SU-DHL-6 (cell line): ENCODE measurements around the gene FSIP2.
A peak's percentile ranks its signal among the peaks of the same experiment; 100 is the strongest.

Source experiments
- H2AFZ ChIP-seq: fragments of 200-600 bp; sonication (generic); 2 replicates; pipeline ENCODE4 v1.6.1; 2014; ENCODE audit warnings: low read depth, mild to moderate bottlenecking, moderate library complexity, mixed read lengths, antibody characterized with exemption, low read length; ENCODE audit not compliant: severe bottlenecking
- H3F3A ChIP-seq: fragments of 200-600 bp; shearing (Covaris generic); 2 replicates; pipeline ENCODE4 v1.6.0; 2016; ENCODE audit warnings: antibody characterized with exemption, mild to moderate bottlenecking; ENCODE audit not compliant: insufficient read depth
- H3K27ac ChIP-seq: fragments of 200-600 bp; sonication (generic); 2 replicates; pipeline ENCODE4 v1.5.1; 2016; ENCODE audit warnings: low read depth, mild to moderate bottlenecking, low read length, moderate library complexity, mixed read lengths
- H3K27me3 ChIP-seq: fragments of 200-600 bp; sonication (generic), shearing (Covaris generic); 2 replicates; pipeline ENCODE4 v1.6.0; 2014; ENCODE audit warnings: mild to moderate bottlenecking, low read length
- H3K36me3 ChIP-seq: fragments of 200-600 bp; sonication (generic); 2 replicates; pipeline ENCODE4 v1.6.1; 2014; ENCODE audit warnings: mild to moderate bottlenecking, low read length, mixed read lengths
- H3K4me2 ChIP-seq: fragments of 300-600, 200-600 bp; shearing (Covaris generic), sonication (generic); 2 replicates; pipeline ENCODE4 v1.6.0; 2014; ENCODE audit warnings: low read length, low read depth, mild to moderate bottlenecking; ENCODE audit not compliant: poor library complexity, severe bottlenecking
- H3K4me3 ChIP-seq: fragments of 200-600 bp; sonication (generic); 2 replicates; pipeline ENCODE4 v1.5.1; 2014; ENCODE audit warnings: antibody characterized with exemption, low read length, mild to moderate bottlenecking, mixed read lengths; ENCODE audit not compliant: insufficient read depth, poor library complexity, severe bottlenecking
- H3K79me2 ChIP-seq: fragments of 200-600 bp; sonication (generic); 2 replicates; pipeline ENCODE4 v1.6.1; 2014; ENCODE audit warnings: mild to moderate bottlenecking, low read length, moderate library complexity; ENCODE audit not compliant: insufficient read depth
- H3K9ac ChIP-seq: fragments of 200-600 bp; sonication (generic); 2 replicates; pipeline ENCODE4 v1.7.0; 2014; ENCODE audit warnings: mild to moderate bottlenecking, low read length
- H3K9me2 ChIP-seq: fragments of 200-600 bp; sonication (generic); replicated peaks from 2 replicates; pipeline ENCODE4 v1.6.1; 2014; ENCODE audit warnings: low read length; ENCODE audit not compliant: insufficient read depth
- H3K9me3 ChIP-seq: fragments of 200-600 bp; sonication (generic); 2 replicates; pipeline ENCODE4 v1.6.1; 2014; ENCODE audit warnings: low read length, mixed read lengths; ENCODE audit not compliant: insufficient read depth
- H4K20me1 ChIP-seq: fragments of 200-600 bp; sonication (generic); 2 replicates; pipeline ENCODE4 v1.6.1; 2014; ENCODE audit warnings: low read depth, mild to moderate bottlenecking, antibody characterized with exemption, low read length, moderate library complexity, mixed read lengths
- CTCF ChIP-seq: fragments of 200-600 bp; sonication (generic); IDR thresholded peaks from one replicate; pipeline ENCODE4 v1.5.1; 2017; ENCODE audit warnings: antibody characterized with exemption, mild to moderate bottlenecking, low read length, moderate library complexity; ENCODE audit not compliant: insufficient read depth, poor library complexity, severe bottlenecking
- EZH2phosphoT487 ChIP-seq: fragments of 200-600 bp; sonication (generic), shearing (Covaris generic); conservative IDR thresholded peaks from 2 replicates; pipeline ENCODE4 v1.6.1; 2018; ENCODE audit warnings: mild to moderate bottlenecking, antibody characterized with exemption, low read length, moderate library complexity, mixed read lengths

The FSIP2 gene, protein sequence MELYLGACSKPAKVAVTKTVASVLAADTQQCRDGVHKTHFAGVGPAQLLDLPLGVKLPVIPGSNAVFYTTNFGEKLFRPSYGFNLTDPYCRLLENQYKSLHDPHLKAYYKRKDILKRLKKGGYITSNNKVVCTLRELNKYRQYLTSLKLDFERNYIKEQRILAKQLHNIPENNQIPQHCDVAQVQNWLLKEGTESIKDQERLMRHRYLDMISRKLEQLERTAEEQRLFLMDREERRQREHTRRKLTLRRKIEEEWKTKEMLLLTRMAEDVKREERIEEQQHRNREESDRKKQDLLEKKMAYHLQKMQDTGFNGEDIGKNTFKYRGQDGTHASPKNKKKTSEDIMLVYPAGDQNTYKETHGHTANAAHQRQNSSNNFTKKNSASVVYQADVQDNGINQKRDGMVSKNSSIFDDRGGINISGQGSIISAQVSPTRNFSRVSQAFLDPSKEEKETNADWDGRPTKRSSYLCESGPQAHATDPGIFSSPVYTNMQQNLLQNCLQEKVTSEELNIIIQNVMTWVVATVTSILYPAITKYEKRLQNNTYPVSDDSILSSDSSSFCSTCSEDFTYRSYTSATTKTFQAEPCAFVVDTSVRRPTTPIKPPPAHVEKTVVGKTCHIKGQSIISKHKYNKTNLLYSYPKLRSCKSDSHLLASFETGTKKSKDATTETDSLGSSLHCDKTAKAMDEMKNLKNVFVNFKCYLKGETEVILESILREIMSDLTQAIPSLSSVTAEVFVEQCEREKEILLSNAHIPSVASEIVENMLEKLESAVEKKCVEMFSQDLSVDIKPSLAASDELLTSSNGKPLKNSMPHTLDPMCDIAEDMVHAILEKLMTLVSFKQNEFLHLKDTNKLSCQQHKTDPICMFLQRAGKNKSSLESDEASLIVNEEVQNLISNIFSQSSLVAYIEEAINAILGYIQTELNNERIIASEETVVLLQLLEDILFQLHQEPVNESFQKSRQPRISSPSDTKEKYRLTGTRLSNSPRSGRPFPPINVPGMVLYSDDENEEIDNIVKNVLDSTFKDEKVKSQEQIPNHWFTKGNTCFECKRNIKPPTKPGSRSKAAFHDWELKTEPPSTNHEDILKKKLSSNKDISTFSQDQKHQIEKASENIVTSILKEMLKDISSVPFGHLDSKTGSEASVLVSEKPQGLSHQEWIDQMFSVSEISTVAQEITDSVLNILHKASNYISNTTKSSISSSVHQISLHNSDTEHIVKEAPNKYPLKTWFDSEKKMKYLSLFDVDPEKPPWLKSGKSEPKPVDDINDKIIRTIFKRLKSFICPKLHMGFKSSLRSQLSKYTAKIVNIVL (N-terminal part only)

DNA sequence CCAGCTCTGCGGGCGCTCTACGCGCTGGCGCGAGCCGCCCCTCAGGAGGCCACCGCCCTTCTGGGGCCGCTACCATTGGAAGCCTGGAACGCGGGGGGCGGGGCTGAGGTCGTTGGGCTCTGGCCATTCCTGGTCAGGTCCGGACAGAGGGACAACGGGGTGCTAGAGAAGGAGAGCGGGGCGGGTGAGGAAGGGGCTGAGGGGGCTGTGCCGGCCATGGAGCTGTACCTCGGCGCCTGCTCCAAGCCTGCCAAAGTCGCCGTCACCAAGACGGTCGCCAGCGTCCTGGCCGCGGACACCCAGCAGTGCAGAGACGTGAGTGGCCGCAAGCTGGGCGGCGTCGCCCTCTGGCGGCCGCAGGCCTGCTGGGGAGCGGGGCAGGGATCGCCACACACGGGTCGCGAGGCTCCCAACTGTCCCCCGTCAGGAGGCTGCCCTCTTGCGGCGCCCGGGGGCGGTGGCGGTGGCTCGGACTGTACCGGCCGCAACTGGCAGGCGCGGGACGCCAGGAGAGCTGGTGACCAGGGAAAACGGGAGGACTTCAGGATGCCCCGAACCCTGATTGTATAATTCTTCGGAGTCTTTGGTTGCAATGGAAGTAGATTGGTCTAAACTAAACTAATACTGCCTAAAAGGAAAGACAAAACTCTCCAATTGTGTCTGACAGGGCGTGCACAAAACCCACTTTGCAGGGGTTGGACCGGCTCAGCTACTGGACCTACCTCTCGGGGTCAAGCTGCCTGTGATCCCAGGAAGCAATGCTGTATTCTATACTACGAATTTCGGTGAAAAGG lies at the start of gene FSIP2:
Gene FSIP2 (plus strand): TSS at position 126 of the 794 bp plus-strand sequence. CDS start 91 bp downstream, at position 217.
- no peaks in the 10 kb centered on the region for H3F3A ChIP-seq
- H3K9me3 ChIP-seq: no peaks in the 10 kb centered on the region
- TF ChIP-seq EZH2phosphoT487 (no peak), CTCF (peak; percentile 90)
- H3K9ac ChIP-seq: no peak within 1 kb of the TSS
- no peaks in the 10 kb centered on the region for H3K27me3 ChIP-seq
- H3K4me3 ChIP-seq: no peak within 1 kb of the TSS
- no peaks in the 10 kb centered on the region for H4K20me1 ChIP-seq
- no peaks in the 10 kb centered on the region for H3K36me3 ChIP-seq
- H2AFZ ChIP-seq: peak within 1 kb of the TSS; percentile 22
- H3K9me2 ChIP-seq: no peaks in the 10 kb centered on the region
- H3K4me2 ChIP-seq: peak within 1 kb of the TSS; percentile 32
- no peak within 1 kb of the TSS for H3K27ac ChIP-seq
- H3K79me2 ChIP-seq: no peaks in the 10 kb centered on the region

GRCh38 chr2:185689906-185690539 lies 48.6 kb upstream of the FSIP2 start:
- no peak overlapping the region for H3K9ac ChIP-seq
- no peak overlapping the region for H3K4me3 ChIP-seq
- no peaks in the 10 kb centered on the region for H3K36me3 ChIP-seq
- no peaks in the 10 kb centered on the region for H3F3A ChIP-seq
- no peaks in the 10 kb centered on the region for H4K20me1 ChIP-seq
- TF ChIP-seq CTCF (no peak), EZH2phosphoT487 (no peak)
- H3K9me2 ChIP-seq: no peaks in the 10 kb centered on the region
- H3K9me3 ChIP-seq: no peaks in the 10 kb centered on the region
- no peak overlapping the region for H2AFZ ChIP-seq
- no peaks in the 10 kb centered on the region for H3K27me3 ChIP-seq
- H3K4me2 ChIP-seq: no peak overlapping the region
- H3K79me2 ChIP-seq: no peaks in the 10 kb centered on the region
- H3K27ac ChIP-seq: no peak overlapping the region

GRCh38 chr2:185695711-185696235 lies 42.8 kb upstream of the FSIP2 start:
- Histone ChIP-seq H3K27me3 (no peaks in the 10 kb centered on the region), H3K9me3 (no peaks in the 10 kb centered on the region), H3K4me2 (no peak overlapping the region), H3F3A (no peaks in the 10 kb centered on the region), H4K20me1 (no peaks in the 10 kb centered on the region), H2AFZ (no peak overlapping the region), H3K9me2 (no peaks in the 10 kb centered on the region), H3K79me2 (no peaks in the 10 kb centered on the region), H3K9ac (no peak overlapping the region), H3K36me3 (no peaks in the 10 kb centered on the region), H3K4me3 (no peak overlapping the region), H3K27ac (no peak overlapping the region)
- no peak for TF ChIP-seq CTCF
- no peak for TF ChIP-seq EZH2phosphoT487
